ENCODE data around the gene TEX11.
A peak's percentile ranks its signal among the peaks of the same experiment; 100 is the strongest.

The TEX11 gene

DNA sequence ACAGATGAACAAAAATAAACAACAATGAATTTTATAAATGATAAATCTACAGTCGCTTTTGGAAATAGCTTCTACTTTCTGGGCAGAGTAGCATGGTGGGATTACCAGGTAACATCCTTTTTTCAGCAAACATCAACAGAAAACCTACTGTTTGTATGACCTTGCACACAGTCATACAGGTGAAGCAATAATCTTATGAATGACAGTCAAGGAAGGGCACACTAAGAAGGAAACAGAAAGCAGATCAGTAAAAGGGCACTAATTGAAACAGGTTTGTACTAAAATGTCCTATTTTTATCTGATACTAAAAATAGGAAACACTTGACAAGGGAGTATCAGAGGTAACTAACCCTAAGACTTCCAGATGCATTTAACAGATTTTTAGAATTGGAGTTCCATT, 355.0 kb downstream of the TEX11 start:
- Histone ChIP-seq H3K9ac (ENCODE audit: low read depth, low read length, poor library complexity, severe bottlenecking) (no peak overlapping the region), H3K4me3 (ENCODE audit: low read length, poor library complexity, severe bottlenecking) (no peak overlapping the region), H3K4me1 (ENCODE audit: insufficient read depth, low read length, poor library complexity, severe bottlenecking) (peaks cover 3% of the 10 kb centered on the region), H3K9me2 (replicated peaks; ENCODE audit: low read depth, low read length) (no peaks in the 10 kb centered on the region), H3K4me2 (ENCODE audit: low read depth, low read length, poor library complexity, severe bottlenecking) (no peak overlapping the region), H3F3A (ENCODE audit: low read depth) (no peaks in the 10 kb centered on the region), H4K20me1 (ENCODE audit: insufficient read depth, low read length, poor library complexity, severe bottlenecking) (no peaks in the 10 kb centered on the region), H3K27me3 (ENCODE audit: insufficient read depth, low read length, poor library complexity, severe bottlenecking) (no peaks in the 10 kb centered on the region), H3K79me2 (ENCODE audit: insufficient read depth, low read length) (no peaks in the 10 kb centered on the region), H2AFZ (ENCODE audit: low read length) (no peak overlapping the region), H3K9me3 (ENCODE audit: insufficient read depth, low read depth, low read length) (no peaks in the 10 kb centered on the region), H3K36me3 (ENCODE audit: insufficient read depth, low read length) (no peaks in the 10 kb centered on the region)
- TF ChIP-seq EZH2phosphoT487 (IDR thresholded peaks at IDR 0.05; ENCODE audit: borderline replicate concordance), result no peak
- TF ChIP-seq, protein P1, sequence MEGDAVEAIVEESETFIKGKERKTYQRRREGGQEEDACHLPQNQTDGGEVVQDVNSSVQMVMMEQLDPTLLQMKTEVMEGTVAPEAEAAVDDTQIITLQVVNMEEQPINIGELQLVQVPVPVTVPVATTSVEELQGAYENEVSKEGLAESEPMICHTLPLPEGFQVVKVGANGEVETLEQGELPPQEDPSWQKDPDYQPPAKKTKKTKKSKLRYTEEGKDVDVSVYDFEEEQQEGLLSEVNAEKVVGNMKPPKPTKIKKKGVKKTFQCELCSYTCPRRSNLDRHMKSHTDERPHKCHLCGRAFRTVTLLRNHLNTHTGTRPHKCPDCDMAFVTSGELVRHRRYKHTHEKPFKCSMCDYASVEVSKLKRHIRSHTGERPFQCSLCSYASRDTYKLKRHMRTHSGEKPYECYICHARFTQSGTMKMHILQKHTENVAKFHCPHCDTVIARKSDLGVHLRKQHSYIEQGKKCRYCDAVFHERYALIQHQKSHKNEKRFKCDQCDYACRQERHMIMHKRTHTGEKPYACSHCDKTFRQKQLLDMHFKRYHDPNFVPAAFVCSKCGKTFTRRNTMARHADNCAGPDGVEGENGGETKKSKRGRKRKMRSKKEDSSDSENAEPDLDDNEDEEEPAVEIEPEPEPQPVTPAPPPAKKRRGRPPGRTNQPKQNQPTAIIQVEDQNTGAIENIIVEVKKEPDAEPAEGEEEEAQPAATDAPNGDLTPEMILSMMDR (conservative IDR thresholded peaks at IDR 0.05; ENCODE audit: low read length), result no peak

DNA sequence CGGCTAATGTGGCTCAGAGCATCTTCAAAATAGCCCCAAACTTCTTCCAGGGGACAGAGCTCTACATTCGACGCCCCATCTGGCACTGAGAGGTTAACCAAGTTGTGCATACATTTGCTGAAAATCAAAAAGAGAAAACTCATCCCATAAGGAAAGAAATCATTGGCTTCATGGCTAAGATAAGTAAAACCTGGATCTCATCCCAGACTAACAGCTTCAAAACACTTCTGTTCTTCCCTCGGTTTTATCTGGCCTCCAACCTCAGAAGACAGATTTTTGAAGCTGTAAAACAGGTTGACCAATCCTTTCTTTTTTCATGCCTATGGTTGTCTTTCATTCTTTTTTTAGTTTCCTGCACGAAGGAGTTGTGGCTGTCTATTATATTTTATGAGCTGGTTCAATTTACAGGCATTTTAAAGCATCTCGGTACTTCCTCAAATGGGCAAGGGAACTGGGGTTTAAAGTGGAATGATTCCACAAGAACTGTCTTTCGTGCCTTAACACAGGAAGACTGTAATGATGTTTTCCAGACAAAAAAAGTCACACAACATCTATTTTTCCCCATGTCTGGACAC, 356.3 kb downstream of the TEX11 start:
- Histone ChIP-seq H3F3A (ENCODE audit: low read depth) (no peaks in the 10 kb centered on the region), H3K4me3 (ENCODE audit: low read length, poor library complexity, severe bottlenecking) (no peak overlapping the region)
- TF ChIP-seq EZH2phosphoT487 (IDR thresholded peaks at IDR 0.05; ENCODE audit: borderline replicate concordance), result no peak
- TF ChIP-seq, protein P1 (conservative IDR thresholded peaks at IDR 0.05; ENCODE audit: low read length), result no peak

DNA sequence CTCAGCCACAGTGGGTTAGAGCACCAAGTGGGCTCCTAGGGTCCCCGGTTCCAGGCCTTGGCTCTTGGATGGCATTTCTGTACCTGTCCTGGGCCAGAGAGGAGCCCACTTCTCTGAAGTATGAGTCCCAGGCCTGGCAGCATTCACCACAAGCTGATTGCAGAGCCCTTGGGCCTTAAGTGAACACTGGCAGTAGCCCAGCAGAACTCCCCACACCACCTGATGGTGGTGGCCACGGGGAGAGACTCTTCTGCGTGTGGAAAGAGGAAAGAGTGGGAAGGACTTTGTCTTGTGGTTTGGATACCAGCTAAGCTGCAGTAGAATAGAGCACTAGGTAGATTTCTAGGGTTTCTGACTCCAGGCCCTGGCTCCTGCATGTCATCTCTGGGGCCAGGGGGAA, 359.1 kb downstream of the TEX11 start:
- H3F3A ChIP-seq (ENCODE audit: low read depth), result no peaks in the 10 kb centered on the region
- no peak overlapping the region for H2AFZ ChIP-seq (ENCODE audit: low read length)
- peaks cover 3% of the 10 kb centered on the region for H3K4me1 ChIP-seq (ENCODE audit: insufficient read depth, low read length, poor library complexity, severe bottlenecking)
- H4K20me1 ChIP-seq (ENCODE audit: insufficient read depth, low read length, poor library complexity, severe bottlenecking), result no peaks in the 10 kb centered on the region
- no peak overlapping the region for H3K4me3 ChIP-seq (ENCODE audit: low read length, poor library complexity, severe bottlenecking)
- no peaks in the 10 kb centered on the region for H3K27me3 ChIP-seq (ENCODE audit: insufficient read depth, low read length, poor library complexity, severe bottlenecking)
- H3K9me2 ChIP-seq (replicated peaks; ENCODE audit: low read depth, low read length), result no peaks in the 10 kb centered on the region
- H3K36me3 ChIP-seq (ENCODE audit: insufficient read depth, low read length), result no peaks in the 10 kb centered on the region
- H3K79me2 ChIP-seq (ENCODE audit: insufficient read depth, low read length), result no peaks in the 10 kb centered on the region
- H3K9ac ChIP-seq (ENCODE audit: low read depth, low read length, poor library complexity, severe bottlenecking), result no peak overlapping the region
- H3K4me2 ChIP-seq (ENCODE audit: low read depth, low read length, poor library complexity, severe bottlenecking), result no peak overlapping the region
- H3K9me3 ChIP-seq (ENCODE audit: insufficient read depth, low read depth, low read length), result no peaks in the 10 kb centered on the region
- no peak for TF ChIP-seq EZH2phosphoT487 (IDR thresholded peaks at IDR 0.05; ENCODE audit: borderline replicate concordance)
- TF ChIP-seq, protein P1 (conservative IDR thresholded peaks at IDR 0.05; ENCODE audit: low read length), result no peak

More for the DNA sequence above, 356.3 kb downstream of the TEX11 start:
- Histone ChIP-seq H3K9me3 (ENCODE audit: insufficient read depth, low read depth, low read length) (no peaks in the 10 kb centered on the region), H3K79me2 (ENCODE audit: insufficient read depth, low read length) (no peaks in the 10 kb centered on the region), H3K9me2 (replicated peaks; ENCODE audit: low read depth, low read length) (no peaks in the 10 kb centered on the region), H3K4me2 (ENCODE audit: low read depth, low read length, poor library complexity, severe bottlenecking) (peak overlapping the region; percentile 44), H3K36me3 (ENCODE audit: insufficient read depth, low read length) (no peaks in the 10 kb centered on the region), H2AFZ (ENCODE audit: low read length) (no peak overlapping the region), H3K27me3 (ENCODE audit: insufficient read depth, low read length, poor library complexity, severe bottlenecking) (no peaks in the 10 kb centered on the region), H3K4me1 (ENCODE audit: insufficient read depth, low read length, poor library complexity, severe bottlenecking) (peaks cover 3% of the 10 kb centered on the region), H3K9ac (ENCODE audit: low read depth, low read length, poor library complexity, severe bottlenecking) (no peak overlapping the region), H4K20me1 (ENCODE audit: insufficient read depth, low read length, poor library complexity, severe bottlenecking) (no peaks in the 10 kb centered on the region)
